ENCODE results near the gene ITGA3. TPM values are rescaled to one million over a fixed set of nuclear protein-coding genes. Genes with fewer than 3 reads are reported as not detected.

Gene ITGA3
- total and polyA plus RNA-seq, 8 donors, result 16.8 to 61.2 (median 26.2) TPM

DNA sequence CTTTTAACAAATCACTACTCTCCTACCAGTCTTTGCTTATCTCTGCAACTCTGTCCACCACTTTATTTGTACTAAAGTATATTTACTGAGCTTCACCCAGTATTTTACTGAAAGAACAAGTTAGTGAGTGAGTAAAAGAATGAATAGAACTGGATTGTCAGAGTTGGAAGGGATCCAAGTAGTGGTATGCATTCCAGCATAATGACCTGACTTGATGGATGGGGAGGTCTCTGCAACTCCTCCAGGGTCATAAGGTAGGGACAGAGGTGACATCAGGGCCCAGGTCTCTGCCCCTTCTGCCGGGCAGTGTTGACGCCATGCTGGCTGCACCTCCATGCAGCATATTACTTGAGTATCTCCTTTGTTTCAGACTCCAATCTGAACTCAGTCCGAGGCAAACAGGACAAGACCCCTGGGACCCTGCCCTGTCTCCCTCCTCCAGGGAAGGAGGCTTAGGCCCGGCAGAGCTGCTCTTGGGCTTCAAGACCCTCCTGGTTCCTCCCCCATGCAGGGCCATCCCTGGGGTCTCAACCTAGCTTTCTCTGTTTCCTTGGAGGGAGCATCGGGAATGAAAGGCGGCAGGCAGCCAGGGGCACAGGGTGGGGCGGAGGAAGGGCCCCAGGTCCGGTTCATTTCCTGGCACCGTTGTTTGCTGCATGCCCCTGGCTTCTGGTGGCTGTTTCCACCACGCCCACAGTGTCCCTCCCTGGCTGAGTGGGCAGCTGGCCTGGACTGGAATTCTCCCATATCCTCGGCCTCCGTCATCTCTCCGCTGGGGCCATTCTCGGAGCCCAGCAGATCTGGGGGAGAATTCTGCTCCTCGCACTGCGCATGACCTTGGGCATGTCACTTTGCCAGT, 12.4 kb upstream of the ITGA3 start:
- FAIRE-seq (no peak), ATAC-seq (peak; percentile 84 to 93 (median 92)), DNase-seq (peak in 5 of 6 donors; percentile 80 to 87 (median 81))
- Histone ChIP-seq H3K27ac (peak overlapping the region in 3 of 4 donors; percentile 38 to 70 (median 59)), H3K4me1 (peaks cover 0 to 22% (median 10%) of the 10 kb centered on the region in 3 donors), H3K4me3 (no peak overlapping the region), H3K36me3 (no peaks in the 10 kb centered on the region), H3K9me3 (no peaks in the 10 kb centered on the region), H3K27me3 (no peaks in the 10 kb centered on the region)
- 23 to 24% methylated on average over 16 of the region's 16 CpGs for WGBS, 2 donors
- TF ChIP-seq, protein P1, sequence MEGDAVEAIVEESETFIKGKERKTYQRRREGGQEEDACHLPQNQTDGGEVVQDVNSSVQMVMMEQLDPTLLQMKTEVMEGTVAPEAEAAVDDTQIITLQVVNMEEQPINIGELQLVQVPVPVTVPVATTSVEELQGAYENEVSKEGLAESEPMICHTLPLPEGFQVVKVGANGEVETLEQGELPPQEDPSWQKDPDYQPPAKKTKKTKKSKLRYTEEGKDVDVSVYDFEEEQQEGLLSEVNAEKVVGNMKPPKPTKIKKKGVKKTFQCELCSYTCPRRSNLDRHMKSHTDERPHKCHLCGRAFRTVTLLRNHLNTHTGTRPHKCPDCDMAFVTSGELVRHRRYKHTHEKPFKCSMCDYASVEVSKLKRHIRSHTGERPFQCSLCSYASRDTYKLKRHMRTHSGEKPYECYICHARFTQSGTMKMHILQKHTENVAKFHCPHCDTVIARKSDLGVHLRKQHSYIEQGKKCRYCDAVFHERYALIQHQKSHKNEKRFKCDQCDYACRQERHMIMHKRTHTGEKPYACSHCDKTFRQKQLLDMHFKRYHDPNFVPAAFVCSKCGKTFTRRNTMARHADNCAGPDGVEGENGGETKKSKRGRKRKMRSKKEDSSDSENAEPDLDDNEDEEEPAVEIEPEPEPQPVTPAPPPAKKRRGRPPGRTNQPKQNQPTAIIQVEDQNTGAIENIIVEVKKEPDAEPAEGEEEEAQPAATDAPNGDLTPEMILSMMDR (IDR thresholded peaks at IDR 0.05), result no peak
- intact Hi-C loops (cut with DNase I), result no loop called here

DNA sequence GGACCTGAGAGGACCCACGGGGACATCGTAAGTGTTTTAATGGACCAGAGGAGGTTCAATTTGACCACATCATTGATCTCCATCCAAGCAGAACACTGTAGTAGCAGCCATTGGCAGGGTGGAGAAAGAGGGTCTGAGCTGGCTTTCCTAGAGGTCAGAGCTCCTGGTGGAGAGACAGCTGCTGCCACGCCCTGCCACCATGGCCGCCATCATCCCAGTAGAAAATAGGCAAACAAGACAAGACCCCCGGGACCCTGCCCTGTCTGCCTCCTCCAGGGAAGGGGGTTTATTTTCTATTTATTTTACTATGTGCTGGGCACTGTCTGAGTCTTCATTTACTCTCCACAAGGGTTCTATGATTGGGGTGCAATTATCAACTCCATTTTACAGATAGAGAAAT, 11.4 kb upstream of the ITGA3 start:
- Histone ChIP-seq H3K27ac (peak overlapping the region in 2 of 4 donors; percentile 59 to 70), H3K4me3 (no peak overlapping the region), H3K9me3 (no peaks in the 10 kb centered on the region), H3K27me3 (no peaks in the 10 kb centered on the region), H3K36me3 (no peaks in the 10 kb centered on the region), H3K4me1 (peaks cover 0 to 22% (median 10%) of the 10 kb centered on the region in 3 donors)
- TF ChIP-seq, protein P1 (IDR thresholded peaks at IDR 0.05), result no peak
- ATAC-seq (no peak), FAIRE-seq (no peak), DNase-seq (no peak)
- WGBS, 2 donors, result 92 to 98% methylated on average over 5 of the region's 5 CpGs
- intact Hi-C loops (cut with DNase I), result no loop called here

DNA sequence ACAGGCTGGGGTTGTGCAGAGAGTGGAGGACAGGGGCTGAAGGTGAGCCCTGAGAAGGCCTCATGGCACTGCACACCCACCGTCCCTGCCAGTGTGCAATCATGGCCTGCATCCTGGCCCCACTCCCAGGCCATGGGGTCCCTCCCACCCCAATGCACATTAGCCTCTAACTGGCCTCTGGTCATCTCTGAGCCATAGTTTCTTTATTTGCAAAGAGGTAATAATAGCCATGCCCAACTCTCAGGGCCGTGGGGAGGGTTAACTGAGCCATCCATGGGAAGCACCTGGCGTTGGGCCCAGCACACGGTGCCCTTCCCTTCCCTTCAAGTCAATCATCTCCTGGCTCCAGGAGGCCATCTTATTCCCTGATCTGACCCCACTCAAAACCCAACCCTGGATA, 10.8 kb upstream of the ITGA3 start:
- intact Hi-C loops (cut with DNase I), result no loop called here
- Histone ChIP-seq H3K27me3 (no peaks in the 10 kb centered on the region), H3K27ac (peak overlapping the region in 1 of 4 donors; percentile 20), H3K4me1 (peaks cover 0 to 22% (median 10%) of the 10 kb centered on the region in 3 donors), H3K36me3 (no peaks in the 10 kb centered on the region), H3K4me3 (no peak overlapping the region), H3K9me3 (no peaks in the 10 kb centered on the region)
- DNase-seq, result peak in 1 of 6 donors; percentile 43
- peak in 3 of 4 donors; percentile 31 to 55 (median 41) for ATAC-seq
- 32 to 37% methylated on average over 4 of the region's 4 CpGs for WGBS, 2 donors
- TF ChIP-seq, protein P1 (IDR thresholded peaks at IDR 0.05), result no peak
- FAIRE-seq, result no peak

DNA sequence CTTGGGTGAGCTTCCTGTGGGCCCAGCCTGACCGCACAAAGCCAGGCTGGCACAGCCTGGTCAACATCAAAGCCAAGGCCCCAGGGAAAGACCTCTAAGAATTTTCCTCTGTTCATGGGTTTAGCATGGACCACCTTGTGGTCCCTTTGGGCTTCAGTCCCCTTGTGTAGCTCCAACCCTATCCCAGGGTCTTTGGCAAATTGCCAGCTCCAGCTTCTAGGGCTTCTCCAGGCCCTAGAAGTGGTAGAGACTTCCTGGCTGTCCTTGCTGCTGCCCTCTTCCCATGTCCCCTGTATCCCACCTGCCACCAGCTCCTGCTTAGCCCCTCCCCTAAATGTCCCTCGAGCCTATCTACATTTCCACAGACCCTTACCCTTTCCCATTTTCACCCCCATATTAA, 9.7 kb upstream of the ITGA3 start:
- ATAC-seq (no peak), FAIRE-seq (no peak), DNase-seq (no peak)
- intact Hi-C loops (cut with DNase I), result no loop called here
- WGBS, 2 donors, result 79 to 87% methylated on average over 2 of the region's 2 CpGs
- no peaks in the 10 kb centered on the region for H3K36me3 ChIP-seq
- H3K27me3 ChIP-seq, result no peaks in the 10 kb centered on the region
- TF ChIP-seq, protein P1 (IDR thresholded peaks at IDR 0.05), result no peak
- no peaks in the 10 kb centered on the region for H3K9me3 ChIP-seq
- H3K4me1 ChIP-seq, result peaks cover 0 to 28% (median 10%) of the 10 kb centered on the region in 3 donors
- no peak overlapping the region for H3K27ac ChIP-seq
- no peak overlapping the region for H3K4me3 ChIP-seq

DNA sequence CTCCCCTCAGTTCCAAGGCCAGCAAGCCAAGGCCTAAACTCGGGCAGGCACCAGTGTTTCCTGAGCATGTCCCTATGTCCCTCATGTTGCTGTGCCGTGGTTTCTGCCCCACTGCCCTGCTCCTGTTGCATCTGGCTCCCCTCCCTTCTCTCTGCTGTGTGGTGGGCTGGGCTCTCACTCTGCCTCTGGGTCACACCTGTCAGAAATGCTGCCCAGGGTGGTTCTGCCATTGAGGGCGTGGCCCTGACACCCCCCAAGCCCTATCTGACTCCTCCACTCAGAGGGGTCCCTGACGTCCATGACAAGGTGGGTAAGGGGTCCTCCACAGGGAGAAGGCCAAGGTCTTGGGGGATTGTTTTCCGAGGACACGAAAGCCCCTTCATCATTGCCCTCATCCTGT, 9.2 kb upstream of the ITGA3 start:
- peaks cover 2 to 32% (median 13%) of the 10 kb centered on the region in 3 donors for H3K4me1 ChIP-seq
- no peak for DNase-seq
- no peak overlapping the region for H3K27ac ChIP-seq
- no peak for ATAC-seq
- H3K27me3 ChIP-seq, result no peaks in the 10 kb centered on the region
- no peak overlapping the region for H3K4me3 ChIP-seq
- FAIRE-seq, result no peak
- no peaks in the 10 kb centered on the region for H3K9me3 ChIP-seq
- no peaks in the 10 kb centered on the region for H3K36me3 ChIP-seq
- WGBS, 2 donors, result 81 to 82% methylated on average over 6 of the region's 6 CpGs
- intact Hi-C loops (cut with DNase I), result no loop called here
- TF ChIP-seq, protein P1 (IDR thresholded peaks at IDR 0.05), result no peak

All from pancreas (tissue), 10 donors.